ENCODE data around the gene RASGRF2.

The RASGRF2 gene

GRCh38 chr5:80959138-80959537, 1.0 kb upstream of the RASGRF2 start:
- no peak for DNase-seq (ENCODE audit: extremely low read depth, insufficient read length)
- Histone ChIP-seq H3K36me3 (ENCODE audit: control insufficient read depth, insufficient read depth, low read length) (no peaks in the 10 kb centered on the region), H3K27me3 (replicated peaks; ENCODE audit: control insufficient read depth, insufficient read depth, low read length) (no peaks in the 10 kb centered on the region; the same call in none of the 2 replicates), H3K4me3 (replicated peaks; ENCODE audit: low read depth, low read length) (no peak overlapping the region)
- no peak for TF ChIP-seq CTCF (IDR thresholded peaks at IDR 0.05; ENCODE audit: insufficient read depth, low read length, poor library complexity, severe bottlenecking)

- no peak for TF ChIP-seq CTCF (IDR thresholded peaks at IDR 0.05; ENCODE audit: insufficient read depth, low read length, poor library complexity, severe bottlenecking)
- H3K36me3 ChIP-seq (ENCODE audit: control insufficient read depth, insufficient read depth, low read length), result no peaks in the 10 kb centered on the region
- peak; percentile 14 for DNase-seq (ENCODE audit: extremely low read depth, insufficient read length)
- H3K27me3 ChIP-seq (replicated peaks; ENCODE audit: control insufficient read depth, insufficient read depth, low read length), result no peaks in the 10 kb centered on the region; the same call in 1 of the 2 replicates
- no peak overlapping the region for H3K4me3 ChIP-seq (replicated peaks; ENCODE audit: low read depth, low read length)
Observed at GRCh38 chr5:80960531-80961375, 590 bp downstream of the RASGRF2 start.

GRCh38 chr5:80961376-80962281, 1.5 kb downstream of the RASGRF2 start:
- Histone ChIP-seq H3K36me3 (ENCODE audit: control insufficient read depth, insufficient read depth, low read length) (no peaks in the 10 kb centered on the region), H3K4me3 (replicated peaks; ENCODE audit: low read depth, low read length) (no peak overlapping the region), H3K27me3 (replicated peaks; ENCODE audit: control insufficient read depth, insufficient read depth, low read length) (no peaks in the 10 kb centered on the region; the same call in 1 of the 2 replicates)
- no peak for TF ChIP-seq CTCF (IDR thresholded peaks at IDR 0.05; ENCODE audit: insufficient read depth, low read length, poor library complexity, severe bottlenecking)
- no peak for DNase-seq (ENCODE audit: extremely low read depth, insufficient read length)

GRCh38 chr5:80962630-80963520, 2.7 kb downstream of the RASGRF2 start:
- Histone ChIP-seq H3K36me3 (ENCODE audit: control insufficient read depth, insufficient read depth, low read length) (no peaks in the 10 kb centered on the region), H3K4me3 (replicated peaks; ENCODE audit: low read depth, low read length) (no peak overlapping the region), H3K27me3 (replicated peaks; ENCODE audit: control insufficient read depth, insufficient read depth, low read length) (no peaks in the 10 kb centered on the region; the same call in 1 of the 2 replicates)
- TF ChIP-seq CTCF (IDR thresholded peaks at IDR 0.05; ENCODE audit: insufficient read depth, low read length, poor library complexity, severe bottlenecking), result no peak
- DNase-seq (ENCODE audit: extremely low read depth, insufficient read length), result no peak

- Histone ChIP-seq H3K27me3 (replicated peaks; ENCODE audit: control insufficient read depth, insufficient read depth, low read length) (no peaks in the 10 kb centered on the region; the same call in 1 of the 2 replicates), H3K36me3 (ENCODE audit: control insufficient read depth, insufficient read depth, low read length) (no peaks in the 10 kb centered on the region), H3K4me3 (replicated peaks; ENCODE audit: low read depth, low read length) (no peak overlapping the region)
- DNase-seq (ENCODE audit: extremely low read depth, insufficient read length), result no peak
- TF ChIP-seq CTCF (IDR thresholded peaks at IDR 0.05; ENCODE audit: insufficient read depth, low read length, poor library complexity, severe bottlenecking), result no peak
Observed at GRCh38 chr5:80963521-80963895, 3.3 kb downstream of the RASGRF2 start.
